ENCODE measurements around the gene CREG1. TPM values are rescaled to one million over a fixed set of nuclear protein-coding genes. Genes with fewer than 3 reads are reported as not detected.

Gene CREG1
- polyA plus RNA-seq, 4 donors = 27.3 to 218 (median 59.3) TPM

GRCh38 chr1:167491586-167492461 lies 61.7 kb downstream of the CREG1 start:
- H3K36me3 ChIP-seq (ENCODE audit: control insufficient read depth in 3 of 3, insufficient read depth in 2 of 3, low read depth in 1 of 3, low read length in 3 of 3) = no peaks in the 10 kb centered on the region
- H3K27ac ChIP-seq (ENCODE audit: low read depth in 1 of 3, low read length in 2 of 3) = no peak overlapping the region
- DNase-seq = no peak
- 58 to 73% (median 62%) methylated on average over 12 of the region's 12 CpGs for WGBS, 3 donors
- H3K9me3 ChIP-seq (ENCODE audit: control insufficient read depth in 2 of 2, insufficient read depth in 1 of 2, low read depth in 1 of 2, low read length in 1 of 2) = no peaks in the 10 kb centered on the region
- no peaks in the 10 kb centered on the region for H3K4me1 ChIP-seq (ENCODE audit: control insufficient read depth in 3 of 3, insufficient read depth in 2 of 3, low read depth in 1 of 3, low read length in 2 of 3)
- no peak for FAIRE-seq
- H3K27me3 ChIP-seq (ENCODE audit: control insufficient read depth in 3 of 3, insufficient read depth in 3 of 3, low read length in 3 of 3) = peaks cover 0 to 4% (median 0%) of the 10 kb centered on the region in 3 donors
- H3K4me3 ChIP-seq (ENCODE audit: low read depth in 1 of 3, low read length in 3 of 3) = no peak overlapping the region

Other genes starting within 250 kb of the CREG1 start
- gene CD247, start 35.2 kb downstream of the CREG1 start, polyA plus RNA-seq = 1 to 10 TPM in 3 of 4 donors, under 1 TPM in 1; 0.45 to 5.0 (median 3.2) TPM
- gene RCSD1, start 76.5 kb upstream of the CREG1 start, polyA plus RNA-seq = 10 to 100 TPM in 1 of 4 donors, 1 to 10 TPM in 3; 2.0 to 14.1 (median 8.0) TPM
- gene MPZL1, start 168.2 kb upstream of the CREG1 start, polyA plus RNA-seq = 100 to 1,000 TPM in 1 of 4 donors, 10 to 100 TPM in 1, 1 to 10 TPM in 2; 8.1 to 107 (median 31.4) TPM